Effector memory CD4-positive, alpha-beta T cell (primary cell): ENCODE results near the gene FYB2.

Experiments used
- DNase-seq, 3 donors: peaks; one replicate each; pipeline ENCODE4 v3.0.0-alpha.2; 2020
- H3K27ac ChIP-seq: 2 replicates; pipeline ENCODE4 v1.7.0; 2013; ENCODE audit warnings: mild to moderate bottlenecking, low read length, moderate library complexity; ENCODE audit not compliant: insufficient read depth, poor library complexity, severe bottlenecking
- H3K27me3 ChIP-seq: replicated peaks from 2 replicates; pipeline ENCODE4 v1.7.0; 2013; ENCODE audit warnings: mild to moderate bottlenecking, low read length; ENCODE audit not compliant: insufficient read depth, control insufficient read depth, poor library complexity, severe bottlenecking
- H3K36me3 ChIP-seq: 2 replicates; pipeline ENCODE4 v1.7.0; 2013; ENCODE audit warnings: mild to moderate bottlenecking, low read length, moderate library complexity; ENCODE audit not compliant: control insufficient read depth, insufficient read depth
- H3K4me1 ChIP-seq: 2 replicates; pipeline ENCODE4 v1.7.0; 2013; ENCODE audit warnings: low read length, mild to moderate bottlenecking; ENCODE audit not compliant: control insufficient read depth, insufficient read depth, poor library complexity, severe bottlenecking
- H3K4me3 ChIP-seq: 2 replicates; pipeline ENCODE4 v1.7.0; 2013; ENCODE audit warnings: low read length, low read depth, mild to moderate bottlenecking; ENCODE audit not compliant: insufficient read depth, poor library complexity, severe bottlenecking
- H3K9me3 ChIP-seq: 2 replicates; pipeline ENCODE4 v1.7.0; 2013; ENCODE audit warnings: mild to moderate bottlenecking, low read length, moderate library complexity; ENCODE audit not compliant: control insufficient read depth

The FYB2 gene

DNA sequence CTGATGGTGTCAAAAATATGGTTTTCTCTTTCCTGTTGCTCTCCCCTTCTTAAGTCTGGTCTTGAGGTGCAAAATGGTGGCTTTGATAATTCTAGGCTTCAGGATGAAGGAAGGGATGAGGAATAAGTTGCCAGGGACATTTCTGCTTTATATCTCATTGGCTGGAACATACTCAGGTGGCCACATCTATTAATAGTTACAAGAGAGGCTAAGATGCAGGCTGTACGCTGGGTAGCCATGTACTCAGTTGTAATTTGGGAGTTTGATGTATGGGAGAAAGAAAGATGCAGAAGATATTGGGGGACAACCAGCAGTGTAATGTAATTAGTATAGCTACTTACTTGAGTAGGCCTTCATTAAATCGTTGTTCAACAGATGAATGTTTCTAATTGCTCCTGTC is 148.9 kb downstream of the FYB2 start:
- H3K27me3 ChIP-seq = no peaks in the 10 kb centered on the region
- no peaks in the 10 kb centered on the region for H3K4me1 ChIP-seq
- H3K9me3 ChIP-seq = no peaks in the 10 kb centered on the region
- H3K27ac ChIP-seq = no peak overlapping the region
- DNase-seq = no peak
- H3K36me3 ChIP-seq = no peaks in the 10 kb centered on the region
- no peak overlapping the region for H3K4me3 ChIP-seq
